Fibroblast of lung (primary cell): ENCODE measurements around the gene ST8SIA4. TPM values are rescaled to one million over a fixed set of nuclear protein-coding genes. Genes with fewer than 3 reads are reported as not detected.
A peak's percentile ranks its signal among the peaks of the same experiment; 100 is the strongest.

ENCODE experiments used
- DNase-seq, 2 donors: peaks; one replicate each; pipeline versions ENCODE4 v3.0.0 to v3.0.0-alpha.2; 2010; ENCODE audit warnings: low read depth in 2 of 2
- H2AFZ ChIP-seq: 2 replicates; pipeline ENCODE4 v1.5.1; 2012; ENCODE audit warnings: low read length, control low read depth, inconsistent platforms
- H3K27ac ChIP-seq: 2 replicates; pipeline ENCODE4 v1.5.1; 2011; ENCODE audit warnings: low read length, control low read depth; ENCODE audit not compliant: insufficient read depth
- H3K27me3 ChIP-seq: 2 replicates; pipeline ENCODE4 v1.5.1; 2011; ENCODE audit warnings: mild to moderate bottlenecking, low read length; ENCODE audit not compliant: control insufficient read depth, insufficient read depth
- H3K36me3 ChIP-seq: 2 replicates; pipeline ENCODE4 v1.5.1; 2011; ENCODE audit warnings: low read length; ENCODE audit not compliant: control insufficient read depth, insufficient read depth
- H3K4me1 ChIP-seq: 2 replicates; pipeline ENCODE4 v1.5.1; 2011; ENCODE audit warnings: low read length; ENCODE audit not compliant: control insufficient read depth, insufficient read depth; ENCODE audit errors: extremely low read depth
- H3K4me2 ChIP-seq: 2 replicates; pipeline ENCODE4 v1.5.1; 2011; ENCODE audit warnings: low read length, control low read depth; ENCODE audit not compliant: insufficient read depth; ENCODE audit errors: extremely low read depth
- H3K4me3 ChIP-seq, 4 experiments: fragments of 200-600 bp in 1 of 4; sonication (generic) in 1 of 4; replicated peaks in 1 of 4; 2 replicates each; pipeline ENCODE4 v1.5.1; 2011 to 2016; ENCODE audit warnings: low read length in 4 of 4, low read depth in 3 of 4, mild to moderate bottlenecking in 3 of 4, control low read depth in 2 of 4, inconsistent platforms in 1 of 4, mixed read lengths in 1 of 4; ENCODE audit not compliant: insufficient read depth in 1 of 4; ENCODE audit errors: control extremely low read depth in 1 of 4
- H3K79me2 ChIP-seq: 2 replicates; pipeline ENCODE4 v1.5.1; 2012; ENCODE audit warnings: mild to moderate bottlenecking, low read length, inconsistent platforms; ENCODE audit not compliant: control insufficient read depth, insufficient read depth
- H3K9ac ChIP-seq: 2 replicates; pipeline ENCODE4 v1.5.1; 2011; ENCODE audit warnings: mild to moderate bottlenecking, low read length, control low read depth; ENCODE audit not compliant: insufficient read depth
- H3K9me3 ChIP-seq: 2 replicates; pipeline ENCODE4 v1.5.1; 2012; ENCODE audit warnings: low read depth, low read length; ENCODE audit not compliant: control insufficient read depth, insufficient read depth
- H4K20me1 ChIP-seq: 2 replicates; pipeline ENCODE4 v1.5.1; 2011; ENCODE audit warnings: low read length; ENCODE audit not compliant: control insufficient read depth, insufficient read depth; ENCODE audit errors: extremely low read depth
- CTCF ChIP-seq, 2 donors: IDR thresholded peaks in 1 of 2; conservative IDR thresholded peaks in 1 of 2; 1 replicate in 1 of 2; 2 replicates in 1 of 2; pipeline ENCODE4 v1.5.1; 2011 to 2012; ENCODE audit warnings: low read length in 2 of 2, control low read depth in 1 of 2, inconsistent platforms in 1 of 2, low read depth in 1 of 2, mild to moderate bottlenecking in 1 of 2
- EZH2 ChIP-seq: IDR thresholded peaks from 2 replicates; pipeline ENCODE4 v1.5.1; 2012; ENCODE audit warnings: low read length, control low read depth, mild to moderate bottlenecking; ENCODE audit errors: missing control alignments
- polyA plus RNA-seq, 2 donors: library from polyadenylated mRNA; depleted of rRNA in 1 of 2; stranded (reverse) in 1 of 2; unstranded in 1 of 2; fragments of >200 nt; gene quantifications; 2 replicates each; pipeline ENCODE4 v1.2.1, GENCODE V29; 2011 to 2012; ENCODE audit warnings: missing spikeins in 1 of 2
- total RNA-seq: library from RNA; depleted of rRNA; stranded (reverse); fragments of >200 nt; gene quantifications from 2 replicates; pipeline ENCODE4 v1.2.1, GENCODE V29; 2014

Gene ST8SIA4
- total and polyA plus RNA-seq, 2 donors (not counting 1 experiment from before 2014, with no cell fraction given), result 0.02 to 0.33 TPM

DNA sequence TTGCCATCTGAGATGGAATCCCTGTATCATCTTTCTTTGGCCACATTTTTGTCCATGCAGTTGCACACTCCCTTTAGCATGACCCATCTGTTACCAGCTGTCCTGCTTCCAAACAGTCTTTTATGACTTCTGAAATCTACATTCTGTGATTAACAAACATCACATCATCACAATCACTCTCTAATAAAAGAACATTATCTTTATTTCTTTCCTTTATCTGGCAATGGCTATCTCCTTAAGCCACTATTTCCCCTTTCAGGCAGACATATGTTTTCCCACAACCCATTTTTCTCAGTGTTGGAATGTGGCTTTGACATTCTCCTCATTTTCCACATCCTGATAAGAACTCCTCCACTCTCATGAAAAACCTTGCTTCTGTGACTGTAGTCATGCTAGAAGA is 141.0 kb downstream of the ST8SIA4 start:
- no peak overlapping the region for H3K4me2 ChIP-seq

GRCh38 chr5:100761192-100761591 is 141.9 kb downstream of the ST8SIA4 start:
- Histone ChIP-seq H3K4me3 (no peak overlapping the region), H3K27ac (no peak overlapping the region), H3K27me3 (no peaks in the 10 kb centered on the region), H3K4me2 (no peak overlapping the region), H3K4me1 (no peaks in the 10 kb centered on the region), H3K79me2 (no peaks in the 10 kb centered on the region), H3K36me3 (no peaks in the 10 kb centered on the region), H3K9ac (no peak overlapping the region), H3K9me3 (no peaks in the 10 kb centered on the region), H4K20me1 (no peaks in the 10 kb centered on the region), H2AFZ (no peak overlapping the region)
- DNase-seq, result peak; percentile 51 to 62
- no peak for TF ChIP-seq EZH2
- TF ChIP-seq CTCF (conservative IDR thresholded peaks at IDR 0.05 in 1 of 2, IDR thresholded peaks at IDR 0.05 in 1 of 2; ENCODE audit: low read depth in 1 of 2, low read length in 2 of 2), result no peak

More for the DNA sequence above, 141.0 kb downstream of the ST8SIA4 start:
- H4K20me1 ChIP-seq, result no peaks in the 10 kb centered on the region
- no peaks in the 10 kb centered on the region for H3K36me3 ChIP-seq
- H3K79me2 ChIP-seq, result no peaks in the 10 kb centered on the region
- no peaks in the 10 kb centered on the region for H3K4me1 ChIP-seq
- DNase-seq, result peak; percentile 21 to 87
- H3K4me3 ChIP-seq, result no peak overlapping the region
- H3K27ac ChIP-seq, result no peak overlapping the region
- TF ChIP-seq EZH2 (no peak), CTCF (conservative IDR thresholded peaks at IDR 0.05 in 1 of 2, IDR thresholded peaks at IDR 0.05 in 1 of 2; ENCODE audit: low read depth in 1 of 2, low read length in 2 of 2) (no peak)
- no peak overlapping the region for H3K9ac ChIP-seq
- H2AFZ ChIP-seq, result no peak overlapping the region
- H3K27me3 ChIP-seq, result no peaks in the 10 kb centered on the region
- H3K9me3 ChIP-seq, result no peaks in the 10 kb centered on the region

GRCh38 chr5:100760688-100761087 is 142.4 kb downstream of the ST8SIA4 start:
- Histone ChIP-seq H3K27me3 (no peaks in the 10 kb centered on the region), H3K4me2 (no peak overlapping the region), H4K20me1 (no peaks in the 10 kb centered on the region), H3K36me3 (no peaks in the 10 kb centered on the region), H3K9me3 (no peaks in the 10 kb centered on the region), H3K4me3 (no peak overlapping the region), H3K4me1 (no peaks in the 10 kb centered on the region), H3K79me2 (no peaks in the 10 kb centered on the region), H2AFZ (no peak overlapping the region), H3K27ac (no peak overlapping the region), H3K9ac (no peak overlapping the region)
- no peak for TF ChIP-seq CTCF (conservative IDR thresholded peaks at IDR 0.05 in 1 of 2, IDR thresholded peaks at IDR 0.05 in 1 of 2; ENCODE audit: low read depth in 1 of 2, low read length in 2 of 2)
- no peak for TF ChIP-seq EZH2
- peak in 1 of 2 donors; percentile 2 for DNase-seq
